Smooth muscle cell of the brain vasculature (primary cell): ENCODE results near the gene PDGFB.

Source experiments
- DNase-seq: peaks from one replicate; pipeline ENCODE4 v3.0.0-alpha.2; 2012; ENCODE audit warnings: low read depth, low spot score

Gene PDGFB

GRCh38 chr22:39254789-39255298 lies 10.1 kb upstream of the PDGFB start:
- DNase-seq = no peak

GRCh38 chr22:39254122-39254521 lies 9.3 kb upstream of the PDGFB start:
- DNase-seq = no peak

- DNase-seq = no peak
Measured at GRCh38 chr22:39253435-39254070, 8.8 kb upstream of the PDGFB start.

- no peak for DNase-seq
Measured at GRCh38 chr22:39252461-39253434, 8.0 kb upstream of the PDGFB start.

- DNase-seq = no peak
Measured at GRCh38 chr22:39251762-39252460, 7.1 kb upstream of the PDGFB start.

GRCh38 chr22:39250838-39251237 lies 6.1 kb upstream of the PDGFB start:
- no peak for DNase-seq

GRCh38 chr22:39250131-39250530 lies 5.3 kb upstream of the PDGFB start:
- no peak for DNase-seq

GRCh38 chr22:39249086-39249704 lies 4.4 kb upstream of the PDGFB start:
- DNase-seq = no peak

GRCh38 chr22:39248254-39248653 lies 3.5 kb upstream of the PDGFB start:
- DNase-seq = no peak

- no peak for DNase-seq
Measured at GRCh38 chr22:39247361-39247760, 2.6 kb upstream of the PDGFB start.

- DNase-seq = no peak
Measured at GRCh38 chr22:39246690-39247332, 2.0 kb upstream of the PDGFB start.

GRCh38 chr22:39246217-39246616 lies 1.4 kb upstream of the PDGFB start:
- no peak for DNase-seq

- no peak for DNase-seq
Measured at GRCh38 chr22:39245130-39246039, 603 bp upstream of the PDGFB start.

GRCh38 chr22:39244136-39244495 lies 666 bp downstream of the PDGFB start:
- no peak for DNase-seq

GRCh38 chr22:39243439-39244135 lies 1.2 kb downstream of the PDGFB start:
- no peak for DNase-seq

GRCh38 chr22:39242595-39243438 lies 2.0 kb downstream of the PDGFB start:
- no peak for DNase-seq

GRCh38 chr22:39241794-39242594 lies 2.8 kb downstream of the PDGFB start:
- no peak for DNase-seq
